GM18498 (cell line): ENCODE results near the gene RNF223.

Source experiments
- ATAC-seq: cut with Tn5 transposase; IDR thresholded peaks from one replicate; pipeline ENCODE4 v1.9.1; 2021; ENCODE audit warnings: mild to moderate bottlenecking, moderate library complexity; ENCODE audit not compliant: unreplicated experiment

RNF223 gene

GRCh38 chr1:1047407-1047806, 26.7 kb downstream of the RNF223 start:
- ATAC-seq: no peak

GRCh38 chr1:1046767-1047166, 27.3 kb downstream of the RNF223 start:
- no peak for ATAC-seq

GRCh38 chr1:1046243-1046642, 27.9 kb downstream of the RNF223 start:
- no peak for ATAC-seq

- no peak for ATAC-seq
These were observed 29.0 kb downstream of the RNF223 start for GRCh38 chr1:1045129-1045528.

GRCh38 chr1:1044455-1045078, 29.5 kb downstream of the RNF223 start:
- no peak for ATAC-seq

DNA sequence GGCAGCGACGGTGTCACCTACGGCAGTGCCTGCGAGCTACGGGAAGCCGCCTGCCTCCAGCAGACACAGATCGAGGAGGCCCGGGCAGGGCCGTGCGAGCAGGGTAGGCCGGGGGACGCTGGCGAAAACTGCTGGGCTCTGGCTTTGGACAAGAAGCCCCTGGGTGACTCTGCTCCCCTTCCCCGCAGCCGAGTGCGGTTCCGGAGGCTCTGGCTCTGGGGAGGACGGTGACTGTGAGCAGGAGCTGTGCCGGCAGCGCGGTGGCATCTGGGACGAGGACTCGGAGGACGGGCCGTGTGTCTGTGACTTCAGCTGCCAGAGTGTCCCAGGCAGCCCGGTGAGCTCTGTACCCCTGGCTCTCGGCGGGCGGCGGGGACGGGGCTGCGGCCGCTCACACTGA, 30.2 kb downstream of the RNF223 start:
- no peak for ATAC-seq

DNA sequence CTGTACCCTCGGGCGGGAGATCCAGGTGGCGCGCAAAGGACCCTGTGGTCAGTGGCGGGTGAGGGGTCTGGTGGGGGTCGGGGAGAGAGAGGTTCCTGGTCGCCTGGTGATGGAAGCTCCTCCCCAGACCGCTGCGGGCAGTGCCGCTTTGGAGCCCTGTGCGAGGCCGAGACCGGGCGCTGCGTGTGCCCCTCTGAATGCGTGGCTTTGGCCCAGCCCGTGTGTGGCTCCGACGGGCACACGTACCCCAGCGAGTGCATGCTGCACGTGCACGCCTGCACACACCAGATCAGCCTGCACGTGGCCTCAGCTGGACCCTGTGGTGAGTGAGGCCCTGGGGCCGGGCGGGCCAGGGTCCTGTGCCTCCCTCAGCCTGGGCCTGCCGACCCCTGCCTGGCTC, 30.7 kb downstream of the RNF223 start:
- no peak for ATAC-seq

GRCh38 chr1:1042835-1043234, 31.3 kb downstream of the RNF223 start:
- ATAC-seq: no peak

GRCh38 chr1:1041873-1042272, 32.2 kb downstream of the RNF223 start:
- no peak for ATAC-seq

DNA sequence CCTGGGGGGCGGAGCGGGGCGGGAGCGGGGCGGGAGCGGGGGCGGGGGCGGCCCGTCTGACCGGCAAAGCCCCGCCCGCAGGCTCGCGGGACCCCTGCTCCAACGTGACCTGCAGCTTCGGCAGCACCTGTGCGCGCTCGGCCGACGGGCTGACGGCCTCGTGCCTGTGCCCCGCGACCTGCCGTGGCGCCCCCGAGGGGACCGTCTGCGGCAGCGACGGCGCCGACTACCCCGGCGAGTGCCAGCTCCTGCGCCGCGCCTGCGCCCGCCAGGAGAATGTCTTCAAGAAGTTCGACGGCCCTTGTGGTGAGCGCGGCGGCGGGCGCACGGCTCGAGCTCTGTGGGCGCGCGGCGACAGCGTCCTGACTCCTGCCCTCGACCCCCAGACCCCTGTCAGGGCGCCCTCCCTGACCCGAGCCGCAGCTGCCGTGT, 33.0 kb downstream of the RNF223 start:
- ATAC-seq: no peak

DNA sequence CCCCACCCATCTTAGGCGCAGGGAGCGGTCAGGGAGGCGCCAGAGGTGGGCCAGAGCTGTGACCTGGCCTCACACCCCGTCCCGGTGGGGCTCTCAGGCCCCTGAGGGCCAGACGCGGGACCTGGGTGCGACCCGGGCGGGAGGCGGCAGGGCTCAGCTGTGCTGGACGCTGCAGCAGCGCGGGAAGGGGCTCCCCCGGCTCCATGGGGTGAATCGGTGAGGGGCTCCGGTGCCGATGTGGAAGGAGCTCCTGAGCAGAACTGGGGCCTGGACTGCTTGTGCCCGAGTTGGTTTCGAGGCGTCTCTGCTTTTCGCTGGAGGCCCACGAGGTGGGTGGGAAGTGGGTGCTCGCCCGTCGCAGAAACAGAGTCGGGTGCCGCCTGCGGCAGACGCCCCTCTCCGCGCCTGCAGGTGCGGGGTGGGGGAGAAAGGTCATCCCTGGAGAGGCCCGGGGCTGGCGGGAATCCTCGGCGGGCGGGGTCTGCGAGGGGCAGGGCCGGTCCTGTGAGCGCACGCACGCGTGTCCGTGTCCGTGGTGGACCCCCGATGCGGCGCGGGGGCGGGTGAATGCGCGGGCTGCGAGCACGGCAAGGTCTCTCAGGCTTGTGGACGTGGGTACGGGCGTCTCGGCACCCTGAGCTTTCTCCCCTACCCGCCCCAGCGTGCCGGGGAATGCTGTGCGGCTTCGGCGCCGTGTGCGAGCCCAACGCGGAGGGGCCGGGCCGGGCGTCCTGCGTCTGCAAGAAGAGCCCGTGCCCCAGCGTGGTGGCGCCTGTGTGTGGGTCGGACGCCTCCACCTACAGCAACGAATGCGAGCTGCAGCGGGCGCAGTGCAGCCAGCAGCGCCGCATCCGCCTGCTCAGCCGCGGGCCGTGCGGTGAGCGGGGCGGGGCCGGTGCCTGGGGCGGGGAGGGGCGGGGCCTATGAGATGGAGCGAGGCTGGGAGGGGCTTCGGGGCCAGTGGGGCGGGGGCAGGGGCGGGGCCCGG, 33.8 kb downstream of the RNF223 start:
- ATAC-seq: no peak

DNA sequence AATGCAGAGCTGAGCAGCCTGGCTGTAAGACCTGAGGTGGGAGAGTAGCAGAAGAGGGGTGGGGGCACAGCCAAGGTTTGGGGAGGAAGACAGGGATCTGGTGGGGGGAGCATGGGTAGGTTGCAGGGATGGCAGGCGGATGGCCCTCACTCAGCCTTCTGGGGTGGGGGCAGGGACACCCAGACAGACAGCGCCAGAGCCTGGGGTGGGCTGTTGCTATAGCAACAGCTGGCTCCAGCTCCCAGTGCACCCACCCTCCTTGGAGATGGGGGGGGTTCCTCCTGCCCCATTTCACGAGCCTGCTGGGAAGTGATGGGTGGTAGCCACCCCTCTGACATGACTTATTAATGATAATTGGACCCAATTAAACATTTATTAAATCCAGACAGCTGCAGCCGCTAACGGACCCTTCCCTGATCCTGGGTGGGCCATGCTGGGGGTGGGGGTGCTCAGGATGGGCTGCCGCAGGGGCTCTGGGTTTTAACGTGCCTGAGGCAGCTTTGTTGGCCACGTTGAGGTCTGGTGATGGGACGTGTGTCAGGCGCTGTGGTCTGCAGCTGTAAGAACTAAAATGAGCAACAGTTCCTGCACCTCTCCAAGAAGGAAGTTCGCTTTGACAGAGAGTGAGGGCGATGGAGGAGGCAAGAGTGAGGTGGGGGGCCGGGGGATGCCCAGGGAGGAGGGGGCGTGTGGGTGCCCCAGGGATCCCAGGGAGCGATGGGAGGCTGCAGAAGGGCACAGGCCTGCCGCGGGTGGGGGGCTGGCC, 34.8 kb downstream of the RNF223 start:
- ATAC-seq: no peak

DNA sequence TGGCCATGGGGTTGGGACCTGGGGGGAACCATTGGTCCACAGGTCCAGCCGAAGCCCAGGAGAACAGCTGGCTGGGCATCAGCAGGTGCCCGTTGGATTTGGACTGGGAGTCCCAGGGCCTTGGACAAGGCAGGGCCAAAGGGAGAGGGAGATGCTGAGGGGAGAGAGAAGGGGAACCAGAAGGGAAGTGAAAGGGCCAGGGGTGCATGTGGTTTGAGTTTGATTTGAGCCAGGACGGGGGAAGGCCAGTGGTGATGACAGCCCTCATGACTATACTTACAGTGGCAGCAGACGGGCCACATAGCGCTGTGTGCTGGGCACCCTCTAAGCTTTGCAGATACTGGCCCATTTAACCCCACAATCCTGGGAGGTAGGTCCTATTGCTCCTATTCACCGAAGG, 35.4 kb downstream of the RNF223 start:
- peak; percentile 34 for ATAC-seq

DNA sequence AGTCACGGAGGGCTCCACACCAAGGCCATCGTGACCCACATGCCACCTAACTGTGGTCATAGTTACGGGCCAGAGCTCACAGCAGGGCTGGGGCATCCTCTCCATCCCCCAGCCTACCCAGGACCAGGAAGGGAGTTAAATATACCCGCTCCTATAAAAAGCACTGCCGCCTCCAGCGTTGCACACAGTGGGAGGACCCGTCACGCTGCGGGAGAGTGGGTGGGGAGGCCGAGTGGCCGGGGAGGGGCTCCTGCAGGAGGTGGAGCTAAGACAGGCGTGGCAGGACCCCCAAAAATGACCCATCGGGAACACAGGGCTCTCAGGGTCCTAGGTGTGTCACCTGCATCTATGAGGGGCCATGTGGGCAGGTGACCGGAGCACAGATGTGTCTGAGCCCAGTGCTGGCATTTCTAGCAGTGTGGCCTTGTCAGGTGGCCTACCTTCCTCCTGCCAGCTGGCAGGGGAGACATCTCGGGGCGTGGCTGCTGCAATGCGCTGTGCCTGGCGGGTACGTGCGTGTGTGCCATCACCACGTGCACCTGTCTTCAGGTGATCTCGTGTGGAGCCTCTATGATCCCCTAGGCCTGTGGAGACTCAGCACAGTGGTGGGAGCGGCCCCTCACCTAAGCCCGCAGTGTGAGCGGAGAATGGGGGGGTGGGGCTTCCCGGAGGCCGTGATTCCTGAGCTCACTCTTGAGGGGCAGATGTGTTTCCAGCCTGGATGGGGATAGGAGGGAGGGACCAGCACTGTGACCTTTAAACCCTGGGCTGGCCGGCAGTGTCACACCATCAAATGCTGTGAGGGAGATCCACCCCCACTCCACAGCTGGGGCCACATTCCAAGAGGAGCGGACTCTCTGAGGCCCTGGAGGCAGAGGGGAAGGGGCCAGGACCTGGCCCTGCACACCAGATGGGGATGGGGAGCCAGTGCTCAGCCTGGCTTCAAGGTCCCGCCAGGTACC, 36.5 kb downstream of the RNF223 start:
- ATAC-seq: no peak

DNA sequence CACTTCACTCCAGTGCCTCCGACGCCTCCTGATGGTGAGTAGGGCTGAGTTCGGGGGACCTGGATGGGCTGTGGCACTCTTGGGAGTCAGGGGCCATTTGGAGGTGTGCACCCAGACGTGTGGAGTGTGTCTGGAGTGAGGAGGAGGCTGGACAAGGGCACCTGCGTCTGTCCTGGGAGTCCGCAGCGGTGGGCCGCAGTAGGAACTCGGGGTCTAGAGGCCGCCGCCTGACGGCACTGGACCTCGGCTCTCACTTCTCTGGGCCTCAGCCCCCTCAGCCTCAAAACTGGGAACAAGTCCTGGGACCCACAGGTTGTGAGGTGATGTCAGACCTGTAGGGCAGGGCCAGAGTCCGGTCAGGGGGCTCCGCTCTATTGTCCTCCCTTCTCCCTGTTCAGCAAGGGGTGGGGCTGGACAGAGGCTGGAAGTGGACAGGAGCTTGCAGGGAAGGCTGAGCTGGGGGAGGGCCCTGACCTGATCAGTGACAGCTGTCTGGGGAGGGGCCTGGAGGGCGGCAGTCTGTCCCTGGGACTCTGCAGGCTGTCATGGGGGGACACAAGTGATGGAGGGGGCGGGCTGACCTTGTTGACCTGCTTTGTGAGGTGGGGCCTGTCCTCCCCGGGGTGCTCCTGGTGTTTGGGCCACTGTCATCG, 38.7 kb downstream of the RNF223 start:
- no peak for ATAC-seq

DNA sequence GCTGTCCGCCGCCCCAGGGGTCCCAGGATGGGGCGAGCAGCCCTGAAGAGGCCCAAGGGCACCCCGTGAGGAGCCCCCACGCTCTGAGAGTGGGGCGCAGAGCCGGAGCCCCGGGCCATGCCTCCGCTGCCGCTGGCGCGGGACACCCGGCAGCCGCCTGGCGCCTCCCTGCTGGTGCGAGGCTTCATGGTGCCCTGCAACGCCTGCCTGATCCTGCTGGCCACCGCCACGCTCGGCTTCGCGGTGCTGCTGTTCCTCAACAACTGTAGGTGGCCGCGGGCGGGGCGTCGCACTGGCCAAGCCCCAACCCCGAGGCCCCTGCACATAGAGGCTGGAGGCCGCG, 39.7 kb downstream of the RNF223 start:
- no peak for ATAC-seq

- ATAC-seq: no peak
These were observed 40.2 kb downstream of the RNF223 start for GRCh38 chr1:1033731-1034438.

DNA sequence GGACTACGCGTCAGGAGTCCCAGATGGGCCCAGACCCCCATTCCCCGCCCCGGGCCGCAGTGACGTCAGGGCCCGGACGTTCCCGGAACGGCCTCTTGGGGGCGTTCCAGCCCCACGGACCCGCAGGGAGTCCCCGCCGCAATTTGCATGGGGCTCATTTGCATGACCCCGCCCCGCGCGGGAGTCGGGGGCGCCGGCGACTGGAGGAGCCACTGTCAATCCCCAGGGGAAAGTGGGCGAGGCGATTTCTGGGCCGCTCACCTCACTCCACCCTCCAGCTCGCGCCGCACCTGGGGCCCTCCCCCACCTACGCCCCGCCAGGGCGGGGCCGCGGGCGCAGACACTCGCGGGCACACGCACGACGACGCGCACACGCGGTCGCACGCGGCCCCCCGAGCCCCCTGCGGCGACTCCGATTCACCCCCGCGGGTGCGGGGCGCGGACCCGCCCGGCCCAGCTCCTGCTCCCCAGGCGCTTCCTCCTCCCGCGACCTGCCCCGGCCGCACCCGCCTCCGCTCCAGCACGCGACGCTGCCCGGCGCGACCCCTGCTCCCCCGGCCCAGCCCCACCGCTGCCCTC, 41.0 kb downstream of the RNF223 start:
- ATAC-seq: peak; percentile 85

GRCh38 chr1:1032424-1032823, 41.7 kb downstream of the RNF223 start:
- no peak for ATAC-seq
